SK-N-SH (cell line): Measurements from ENCODE around the gene KASH5. TPM values are rescaled to one million over a fixed set of nuclear protein-coding genes. Genes with fewer than 3 reads are reported as not detected.
A peak's percentile ranks its signal among the peaks of the same experiment; 100 is the strongest.

Source experiments
- CTCF ChIA-PET: fragments of 300-600, 350-600 bp; formaldehyde crosslinking; extraction: SDS; loops from one replicate; lab custom pipeline; 2021; lab: Yijun Ruan, JAX
- POLR2A ChIA-PET: fragments of 350-600 bp; sonication (Branson Sonifier 250); formaldehyde crosslinking; extraction: SDS; loops from one replicate; lab custom pipeline; 2020; ENCODE audit warnings: antibody characterized with exemption, inconsistent platforms; lab: Yijun Ruan, JAX
- DNase-seq: peaks from one replicate; pipeline ENCODE4 v3.0.0; 2012
- H2AFZ ChIP-seq: fragments of 200-600 bp; sonication (generic); 2 replicates; pipeline ENCODE4 v1.8.1; 2016; ENCODE audit warnings: antibody characterized with exemption, mild to moderate bottlenecking, low read depth
- H3F3A ChIP-seq: fragments of 200-600 bp; sonication (generic); replicated peaks from 2 replicates; pipeline ENCODE3; 2016; ENCODE audit warnings: antibody characterized with exemption, mild to moderate bottlenecking; ENCODE audit not compliant: insufficient read depth
- H3K27ac ChIP-seq, 2 experiments: fragments of 200-500 bp in 1 of 2; fragments of 200-600 bp in 1 of 2; sonication (Bioruptor generic) in 1 of 2; sonication (generic), shearing (Covaris generic) in 1 of 2; 2 replicates each; pipeline versions ENCODE4 v1.5.1 to v1.6.1; 2014 to 2016; ENCODE audit warnings: low read depth in 2 of 2, inconsistent platforms in 1 of 2, low read length in 1 of 2, mild to moderate bottlenecking in 1 of 2, mixed read lengths in 1 of 2
- H3K27me3 ChIP-seq: fragments of 200-600 bp; sonication (generic), shearing (Covaris generic); 2 replicates; pipeline ENCODE4 v1.6.1; 2016; ENCODE audit warnings: mixed run types; ENCODE audit not compliant: insufficient read depth
- H3K36me3 ChIP-seq, 2 experiments: fragments of 200-500 bp in 1 of 2; fragments of 200-600 bp in 1 of 2; sonication (Bioruptor generic) in 1 of 2; sonication (generic) in 1 of 2; replicated peaks in 1 of 2; 2 replicates each; pipeline versions ENCODE3 to v1.5.1; 2014 to 2016; ENCODE audit warnings: low read length in 1 of 2, mild to moderate bottlenecking in 1 of 2; ENCODE audit not compliant: insufficient read depth in 2 of 2, control insufficient read depth in 1 of 2
- H3K4me1 ChIP-seq, 2 experiments: fragments of 200-500 bp in 1 of 2; fragments of 200-600 bp in 1 of 2; sonication (Bioruptor generic) in 1 of 2; sonication (generic), shearing (Covaris generic) in 1 of 2; 2 replicates each; pipeline versions ENCODE4 v1.5.1 to v1.6.1; 2014 to 2016; ENCODE audit warnings: low read depth in 1 of 2, low read length in 1 of 2, mixed run types in 1 of 2; ENCODE audit not compliant: insufficient read depth in 2 of 2, control insufficient read depth in 1 of 2
- H3K4me2 ChIP-seq: fragments of 200-600 bp; sonication (generic), shearing (Covaris generic); 2 replicates; pipeline ENCODE4 v1.6.1; 2017; ENCODE audit warnings: mixed run types
- H3K4me3 ChIP-seq, 2 experiments: fragments of 200-500 bp in 1 of 2; fragments of 200-600 bp in 1 of 2; sonication (Bioruptor generic) in 1 of 2; sonication (generic), shearing (Covaris generic) in 1 of 2; 2 replicates each; pipeline versions ENCODE4 v1.5.1 to v1.8.1; 2014 to 2016; ENCODE audit warnings: low read depth in 2 of 2, inconsistent platforms in 1 of 2, low read length in 1 of 2, mild to moderate bottlenecking in 1 of 2, mixed read lengths in 1 of 2, moderate library complexity in 1 of 2
- H3K79me2 ChIP-seq: fragments of 200-600 bp; sonication (generic); 2 replicates; pipeline ENCODE4 v1.8.1; 2017; ENCODE audit warnings: mild to moderate bottlenecking; ENCODE audit not compliant: insufficient read depth
- H3K9ac ChIP-seq: fragments of 200-600 bp; sonication (generic); 2 replicates; pipeline ENCODE4 v1.6.1; 2017; ENCODE audit warnings: mixed run types
- H3K9me2 ChIP-seq: fragments of 200-600 bp; sonication (generic); 2 replicates; pipeline ENCODE4 v1.6.1; 2017; ENCODE audit warnings: mixed run types
- H3K9me3 ChIP-seq: fragments of 200-600 bp; sonication (generic); 2 replicates; pipeline ENCODE4 v1.6.1; 2017; ENCODE audit warnings: mixed run types, mild to moderate bottlenecking, moderate library complexity
- H4K20me1 ChIP-seq: fragments of 200-600 bp; sonication (generic); 2 replicates; pipeline ENCODE4 v1.6.1; 2017; ENCODE audit warnings: mild to moderate bottlenecking, mixed run types; ENCODE audit not compliant: insufficient read depth
- CHD2 ChIP-seq: fragments of 150-350 bp; IDR thresholded peaks from 2 replicates; pipeline ENCODE4 v1.6.1; 2018; ENCODE audit warnings: low read length; ENCODE audit not compliant: partially characterized antibody
- CTCF ChIP-seq: fragments of 200-600 bp; sonication (generic); IDR thresholded peaks from 2 replicates; pipeline ENCODE4 v1.6.1; 2017; ENCODE audit warnings: antibody characterized with exemption, mild to moderate bottlenecking, moderate library complexity
- EP300 ChIP-seq, 2 experiments: IDR thresholded peaks; 2 replicates each; pipeline versions ENCODE4 v1.4.0 to v1.6.1; 2012; ENCODE audit warnings: borderline replicate concordance in 1 of 2, low read depth in 1 of 2, low read length in 1 of 2
- FOXJ3 ChIP-seq: sonication (generic); formaldehyde crosslinking; IDR thresholded peaks from 2 replicates; pipeline ENCODE4 v1.5.1; 2020; ENCODE audit warnings: mild to moderate bottlenecking, missing genetic modification reagents
- GATA2 ChIP-seq: sonication (generic); formaldehyde crosslinking; IDR thresholded peaks from 2 replicates; pipeline ENCODE4 v1.5.0; 2020; ENCODE audit warnings: mild to moderate bottlenecking, missing genetic modification reagents
- MEF2A ChIP-seq: IDR thresholded peaks from 2 replicates; pipeline ENCODE4 v1.4.0; 2012; ENCODE audit warnings: low read depth, borderline replicate concordance
- MXI1 ChIP-seq: IDR thresholded peaks from 2 replicates; pipeline ENCODE4 v1.6.1; 2012; ENCODE audit warnings: mild to moderate bottlenecking, low read depth, low read length, improper control_type of control experiment
- NRF1 ChIP-seq: IDR thresholded peaks from 2 replicates; pipeline ENCODE4 v1.6.1; 2012; ENCODE audit warnings: low read depth, mild to moderate bottlenecking, low read length
- POLR2AphosphoS5 ChIP-seq: IDR thresholded peaks from 2 replicates; pipeline ENCODE4 v1.6.1; 2012; ENCODE audit warnings: low read depth, low read length
- RAD21 ChIP-seq: IDR thresholded peaks from 2 replicates; pipeline ENCODE4 v1.6.1; 2012; ENCODE audit warnings: mild to moderate bottlenecking, low read length
- RXRA ChIP-seq: IDR thresholded peaks from 2 replicates; pipeline ENCODE4 v1.4.0; 2012; ENCODE audit warnings: low read depth, mild to moderate bottlenecking, borderline replicate concordance
- TEAD4 ChIP-seq: IDR thresholded peaks from 2 replicates; pipeline ENCODE4 v1.4.0; 2012; ENCODE audit warnings: mild to moderate bottlenecking, borderline replicate concordance; ENCODE audit not compliant: insufficient read depth
- ZBTB33 ChIP-seq: IDR thresholded peaks from 2 replicates; pipeline ENCODE4 v1.4.0; 2012; ENCODE audit warnings: low read depth, borderline replicate concordance
- WGBS: methylation state at CpG from one replicate; pipeline ENCODE4 v1.1.6; 2017; ENCODE audit warnings: low lambda C conversion rate; 5-methylcytosine and 5-hydroxymethylcytosine counted together
- polyA plus RNA-seq, 3 experiments: library from polyadenylated mRNA; depleted of rRNA; stranded (reverse); fragments of >200 nt; gene quantifications; 2 replicates each; pipeline ENCODE4 v1.2.3, GENCODE V29; 2012
- TF ChIP-seq, protein P1 (sequence below): IDR thresholded peaks from 2 replicates; pipeline ENCODE4 v1.6.1; 2012; ENCODE audit warnings: mild to moderate bottlenecking, low read depth, low read length, moderate library complexity

KASH5 gene
- polyA plus RNA-seq, 1 of the 3 experiments (the other 2 are of a cell fraction), result 0.20 TPM

DNA sequence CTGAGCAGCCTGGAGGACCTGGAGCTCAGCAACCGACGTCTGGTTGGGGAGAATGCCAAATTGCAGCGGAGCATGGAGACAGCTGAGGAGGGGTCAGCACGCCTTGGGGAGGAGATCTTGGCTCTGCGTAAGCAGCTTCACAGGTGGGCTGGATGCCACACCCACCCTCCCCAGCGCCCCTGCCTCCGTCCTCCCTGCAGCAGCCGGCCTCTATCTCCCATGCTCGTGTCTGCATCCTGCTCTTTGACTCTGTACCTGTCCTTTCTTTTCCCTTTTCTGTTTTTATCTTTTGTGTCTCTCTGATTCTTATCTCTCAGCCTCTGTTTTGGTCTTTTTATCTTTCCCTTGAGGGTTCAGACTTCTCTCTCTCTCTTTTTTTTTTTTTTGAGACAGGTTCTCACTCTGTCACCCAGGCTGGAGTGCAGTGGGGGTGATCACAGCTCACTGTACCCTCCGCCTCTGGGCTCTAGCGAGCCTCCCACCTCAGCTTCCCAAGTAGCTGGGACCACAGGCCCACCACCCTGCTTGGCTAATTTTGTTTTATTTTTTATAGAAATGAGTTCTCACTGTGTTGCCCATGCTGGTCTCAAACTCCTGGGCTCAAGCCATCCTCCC is 10.1 kb downstream of the KASH5 start:
- Histone ChIP-seq H3K36me3 (no peaks in the 10 kb centered on the region), H3F3A (no peaks in the 10 kb centered on the region), H3K27ac (no peak overlapping the region), H3K4me3 (no peak overlapping the region), H3K4me1 (peaks cover 0 to 2% of the 10 kb centered on the region in 2 experiments; a peak in 1 of 4 replicates), H3K27me3 (peaks cover 11% of the 10 kb centered on the region), H3K9me3 (no peaks in the 10 kb centered on the region), H3K9me2 (no peaks in the 10 kb centered on the region), H2AFZ (no peak overlapping the region), H4K20me1 (no peaks in the 10 kb centered on the region), H3K9ac (no peak overlapping the region), H3K79me2 (no peaks in the 10 kb centered on the region), H3K4me2 (no peak overlapping the region)
- POLR2A ChIA-PET, result interaction anchor here (0.5 to 1.3 kb wide), 2 partner anchors 54 to 91 kb away, joined by 3 read pairs; partner anchors contain the start of gene PIH1D1
- 63% methylated on average over 8 of the region's 11 CpGs for WGBS
- CTCF ChIA-PET, result interaction anchor here (0.6 to 1.6 kb wide), 6 partner anchors 13 to 46 kb away, joined by 3 to 6 read pairs (median 3); no protein-coding TSS in a partner anchor
- TF ChIP-seq, protein P1, sequence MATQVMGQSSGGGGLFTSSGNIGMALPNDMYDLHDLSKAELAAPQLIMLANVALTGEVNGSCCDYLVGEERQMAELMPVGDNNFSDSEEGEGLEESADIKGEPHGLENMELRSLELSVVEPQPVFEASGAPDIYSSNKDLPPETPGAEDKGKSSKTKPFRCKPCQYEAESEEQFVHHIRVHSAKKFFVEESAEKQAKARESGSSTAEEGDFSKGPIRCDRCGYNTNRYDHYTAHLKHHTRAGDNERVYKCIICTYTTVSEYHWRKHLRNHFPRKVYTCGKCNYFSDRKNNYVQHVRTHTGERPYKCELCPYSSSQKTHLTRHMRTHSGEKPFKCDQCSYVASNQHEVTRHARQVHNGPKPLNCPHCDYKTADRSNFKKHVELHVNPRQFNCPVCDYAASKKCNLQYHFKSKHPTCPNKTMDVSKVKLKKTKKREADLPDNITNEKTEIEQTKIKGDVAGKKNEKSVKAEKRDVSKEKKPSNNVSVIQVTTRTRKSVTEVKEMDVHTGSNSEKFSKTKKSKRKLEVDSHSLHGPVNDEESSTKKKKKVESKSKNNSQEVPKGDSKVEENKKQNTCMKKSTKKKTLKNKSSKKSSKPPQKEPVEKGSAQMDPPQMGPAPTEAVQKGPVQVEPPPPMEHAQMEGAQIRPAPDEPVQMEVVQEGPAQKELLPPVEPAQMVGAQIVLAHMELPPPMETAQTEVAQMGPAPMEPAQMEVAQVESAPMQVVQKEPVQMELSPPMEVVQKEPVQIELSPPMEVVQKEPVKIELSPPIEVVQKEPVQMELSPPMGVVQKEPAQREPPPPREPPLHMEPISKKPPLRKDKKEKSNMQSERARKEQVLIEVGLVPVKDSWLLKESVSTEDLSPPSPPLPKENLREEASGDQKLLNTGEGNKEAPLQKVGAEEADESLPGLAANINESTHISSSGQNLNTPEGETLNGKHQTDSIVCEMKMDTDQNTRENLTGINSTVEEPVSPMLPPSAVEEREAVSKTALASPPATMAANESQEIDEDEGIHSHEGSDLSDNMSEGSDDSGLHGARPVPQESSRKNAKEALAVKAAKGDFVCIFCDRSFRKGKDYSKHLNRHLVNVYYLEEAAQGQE, result no peak
- TF ChIP-seq POLR2AphosphoS5, result no peak
- DNase-seq, result peak; percentile 9

GRCh38 chr19:49398931-49399330 is 10.9 kb downstream of the KASH5 start:
- peaks cover 6% of the 10 kb centered on the region for H3K27me3 ChIP-seq
- no peak overlapping the region for H2AFZ ChIP-seq
- no peaks in the 10 kb centered on the region for H3K79me2 ChIP-seq
- H3K9me3 ChIP-seq, result no peaks in the 10 kb centered on the region
- no peak overlapping the region for H3K4me2 ChIP-seq
- peaks cover 0 to 2% of the 10 kb centered on the region in 2 experiments; a peak in 2 of 4 replicates for H3K4me1 ChIP-seq
- no peaks in the 10 kb centered on the region for H4K20me1 ChIP-seq
- ChIA-PET CTCF (interaction anchor here (1.4 to 1.6 kb wide), 2 partner anchors 30 to 45 kb away, joined by 3 read pairs; no protein-coding TSS in a partner anchor), POLR2A (no interaction called here)
- H3K36me3 ChIP-seq, result no peaks in the 10 kb centered on the region
- no peaks in the 10 kb centered on the region for H3F3A ChIP-seq
- no peak for TF ChIP-seq TEAD4
- no peak for TF ChIP-seq GATA2 (CRISPR knock-in tag)
- TF ChIP-seq ZBTB33, result no peak
- no peak for TF ChIP-seq CHD2
- TF ChIP-seq RAD21, result no peak
- no peak for TF ChIP-seq POLR2AphosphoS5
- no peak for TF ChIP-seq CTCF
- no peak for TF ChIP-seq RXRA
- TF ChIP-seq EP300 (IDR thresholded peaks at IDR 0.05; ENCODE audit: borderline replicate concordance in 1 of 2, low read depth in 1 of 2, low read length in 1 of 2), result no peak
- TF ChIP-seq FOXJ3 (CRISPR knock-in tag), result no peak
- no peak for TF ChIP-seq NRF1
- TF ChIP-seq MEF2A, result no peak
- no peak for TF ChIP-seq MXI1
- H3K27ac ChIP-seq, result no peak overlapping the region
- WGBS, result 69% methylated on average over 5 of the region's 6 CpGs
- H3K9me2 ChIP-seq, result no peaks in the 10 kb centered on the region
- H3K4me3 ChIP-seq, result no peak overlapping the region
- no peak overlapping the region for H3K9ac ChIP-seq
- DNase-seq, result no peak
